Fibroblast of skin of left biceps (primary cell): ENCODE measurements around the gene PLIN1.

Experiments used
- DNase-seq, 2 experiments: peaks; one replicate each; pipeline ENCODE4 v3.0.0-alpha.2; 2013; ENCODE audit warnings: low read depth in 2 of 2

The PLIN1 gene

GRCh38 chr15:89628806-89629715 lies 50.1 kb downstream of the PLIN1 start:
- DNase-seq: no peak

DNA sequence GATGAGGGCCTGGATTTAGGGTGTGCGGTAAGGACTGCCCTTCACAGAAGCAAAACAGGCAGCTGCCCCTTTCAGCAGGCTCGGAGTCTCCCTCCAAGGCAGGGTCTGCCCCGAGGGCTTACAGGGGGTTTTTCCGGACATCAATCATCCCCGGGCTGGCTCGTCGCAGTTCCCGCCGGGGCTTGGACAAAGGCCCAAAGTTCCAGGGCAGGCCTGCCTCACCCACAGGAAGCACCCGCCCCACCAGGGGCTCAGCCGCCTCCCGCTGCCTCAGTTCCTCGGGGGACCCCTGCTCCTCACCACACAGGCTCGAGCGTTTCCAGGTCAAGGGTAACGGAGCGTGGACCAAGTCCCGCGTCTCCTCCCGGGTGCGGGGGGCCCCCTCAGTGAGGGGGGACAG lies 50.9 kb downstream of the PLIN1 start:
- DNase-seq: no peak

DNA sequence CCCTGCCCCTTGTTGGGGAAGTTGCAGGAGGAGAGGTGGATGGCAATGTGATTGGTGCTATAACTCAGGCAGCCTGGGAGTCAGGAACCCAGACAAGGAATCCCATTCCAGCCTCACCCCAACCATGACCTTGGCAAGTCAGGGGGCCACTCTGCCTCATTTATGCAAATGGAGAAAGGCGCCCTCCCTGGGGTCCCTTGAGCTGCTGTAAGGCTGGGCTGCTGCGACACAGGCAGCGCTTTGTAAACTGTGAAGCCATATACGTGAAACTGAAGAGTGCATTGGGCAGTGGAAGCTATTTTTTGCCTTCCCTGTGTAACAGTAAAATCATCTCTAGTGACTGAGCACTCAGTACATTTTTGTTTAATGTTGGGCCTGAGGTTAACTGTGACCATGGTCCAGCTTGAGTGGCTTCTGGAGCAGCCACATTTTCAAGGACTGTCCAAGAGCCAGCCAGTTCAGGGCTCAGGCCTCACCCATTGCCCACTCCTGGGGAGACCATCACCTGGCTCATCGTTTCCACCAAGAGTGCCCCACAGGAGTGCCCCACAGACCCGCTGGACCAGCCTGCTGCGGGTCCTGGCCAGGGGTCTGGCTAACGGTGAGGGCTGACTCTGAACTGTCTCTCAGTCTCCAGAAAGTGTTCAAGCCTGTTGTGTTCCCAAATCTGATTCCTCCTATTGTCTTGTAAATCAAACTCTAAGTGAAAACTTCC lies 51.8 kb downstream of the PLIN1 start:
- no peak for DNase-seq

DNA sequence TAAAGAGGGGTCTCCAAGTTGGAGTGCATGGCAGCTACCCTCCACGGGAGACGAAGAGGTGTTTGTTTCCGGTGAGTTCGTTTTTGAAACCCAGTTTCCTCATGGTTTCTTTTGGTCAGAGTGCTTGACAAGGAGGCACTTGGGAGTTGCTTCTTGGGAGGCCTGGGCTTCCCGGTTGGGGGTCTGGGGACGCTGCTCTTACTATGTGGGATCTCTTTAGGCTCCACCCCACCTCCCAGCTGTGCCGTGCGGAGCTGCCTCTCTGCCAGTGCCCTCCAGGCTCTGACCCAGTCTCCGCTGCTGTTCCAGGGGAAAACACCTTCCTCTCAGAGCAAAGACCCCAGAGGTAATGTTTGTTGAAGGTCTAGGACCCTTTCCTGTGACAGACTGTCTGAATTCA lies 53.5 kb downstream of the PLIN1 start:
- no peak for DNase-seq

GRCh38 chr15:89623165-89623564 lies 56.0 kb downstream of the PLIN1 start:
- no peak for DNase-seq

- no peak for DNase-seq
Measured at GRCh38 chr15:89621547-89621946, 57.6 kb downstream of the PLIN1 start.

DNA sequence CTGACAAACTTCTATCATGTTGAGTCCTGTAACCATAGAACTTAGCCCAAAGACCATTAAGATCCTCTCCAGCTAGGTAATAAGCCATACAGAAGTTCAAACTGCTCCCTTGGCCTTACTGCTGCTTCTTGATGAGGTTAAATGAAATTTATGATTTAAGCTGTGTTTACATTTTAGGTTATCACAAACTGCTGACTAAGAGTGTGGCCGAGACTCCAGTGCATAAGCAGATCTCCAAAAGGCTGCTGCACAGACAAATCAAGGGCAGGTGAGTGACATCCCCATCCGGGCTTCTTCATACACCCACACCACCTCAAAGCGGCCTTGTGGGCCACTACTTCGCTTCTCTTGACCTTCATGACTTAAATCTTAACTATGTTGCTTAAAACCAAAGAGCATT lies 62.9 kb downstream of the PLIN1 start:
- DNase-seq: no peak

- DNase-seq: no peak
Measured at GRCh38 chr15:89615135-89615534, 64.0 kb downstream of the PLIN1 start.
